H1 (cell line): ENCODE data around the gene CNFN. TPM values are rescaled to one million over a fixed set of nuclear protein-coding genes. Genes with fewer than 3 reads are reported as not detected.

ENCODE experiments used
- CTCF ChIA-PET: fragments of 300-600 bp; sonication (Branson Sonifier 250); formaldehyde crosslinking; loops from one replicate; lab custom pipeline; 2021; ENCODE audit not compliant: partially characterized antibody; lab: Charles Lee
- POLR2A ChIA-PET: fragments of 300-600 bp; sonication (Branson Sonifier 250); formaldehyde crosslinking; loops from one replicate; lab custom pipeline; 2021; ENCODE audit warnings: inconsistent platforms; ENCODE audit not compliant: partially characterized antibody; lab: Charles Lee
- DNase-seq, 2 experiments: peaks; one replicate each; pipeline versions ENCODE4 v3.0.0 to v3.0.0-alpha.2; 2010 to 2022; ENCODE audit warnings: low spot score in 2 of 2, low read depth in 1 of 2, mixed read lengths in 1 of 2
- FAIRE-seq: peaks from 2 replicates; lab custom pipeline; 2011; peaks lifted over from hg19 to GRCh38; lab: Jason Lieb, UNC
- H2AFZ ChIP-seq: 2 replicates; pipeline ENCODE4 v1.8.1; 2012; ENCODE audit warnings: low read length, inconsistent platforms
- H2AK5ac ChIP-seq: 2 replicates; pipeline ENCODE4 v1.6.1; 2013; ENCODE audit warnings: low read depth, low read length
- H2BK120ac ChIP-seq: replicated peaks from 2 replicates; pipeline ENCODE3; 2013; ENCODE audit warnings: low read depth, low read length, inconsistent platforms
- H2BK12ac ChIP-seq: 2 replicates; pipeline ENCODE4 v1.6.1; 2013; ENCODE audit warnings: low read depth, low read length
- H2BK15ac ChIP-seq: 2 replicates; pipeline ENCODE4 v1.6.1; 2013; ENCODE audit warnings: low read length
- H2BK20ac ChIP-seq: 2 replicates; pipeline ENCODE4 v1.6.1; 2013; ENCODE audit warnings: low read length
- H2BK5ac ChIP-seq: 2 replicates; pipeline ENCODE4 v1.6.1; 2013; ENCODE audit warnings: low read depth, low read length
- H3K14ac ChIP-seq: 2 replicates; pipeline ENCODE4 v1.6.1; 2013; ENCODE audit warnings: inconsistent platforms; ENCODE audit not compliant: insufficient read length
- H3K18ac ChIP-seq: 2 replicates; pipeline ENCODE4 v1.6.1; 2013; ENCODE audit warnings: low read length; ENCODE audit errors: extremely low read depth
- H3K23ac ChIP-seq: 2 replicates; pipeline ENCODE4 v1.6.1; 2013; ENCODE audit warnings: inconsistent platforms; ENCODE audit not compliant: insufficient read length
- H3K23me2 ChIP-seq: 2 replicates; pipeline ENCODE4 v1.6.1; 2013; ENCODE audit warnings: low read depth, low read length
- H3K27ac ChIP-seq: 2 replicates; pipeline ENCODE4 v1.6.1; 2011; ENCODE audit warnings: low read depth, low read length, inconsistent platforms
- H3K27me3 ChIP-seq, 4 experiments: replicated peaks in 1 of 4; 1 replicate in 1 of 4; 2 replicates in 3 of 4; pipeline versions ENCODE4 v1.6.1 to v1.8.1; 2011 to 2013; ENCODE audit warnings: low read length in 3 of 4, mild to moderate bottlenecking in 3 of 4, inconsistent platforms in 2 of 4, mixed read lengths in 2 of 4, moderate library complexity in 1 of 4; ENCODE audit not compliant: control insufficient read depth in 3 of 4, insufficient read depth in 3 of 4; ENCODE audit errors: extremely low read depth in 1 of 4
- H3K36me3 ChIP-seq, 4 experiments: 2 replicates each; pipeline versions ENCODE4 v1.6.1 to v1.8.1; 2011 to 2013; ENCODE audit warnings: mild to moderate bottlenecking in 4 of 4, low read length in 3 of 4, moderate library complexity in 2 of 4, control low read depth in 1 of 4, inconsistent platforms in 1 of 4; ENCODE audit not compliant: insufficient read depth in 4 of 4, control insufficient read depth in 2 of 4
- H3K4ac ChIP-seq: replicated peaks from 2 replicates; pipeline ENCODE3; 2013; ENCODE audit warnings: low read length, low read depth, mixed read lengths, inconsistent platforms; ENCODE audit not compliant: insufficient read length
- H3K4me1 ChIP-seq, 4 experiments: replicated peaks in 1 of 4; 1 replicate in 1 of 4; 2 replicates in 3 of 4; pipeline versions ENCODE4 v1.6.1 to v1.8.1; 2011 to 2013; ENCODE audit warnings: low read length in 3 of 4, inconsistent platforms in 2 of 4, mixed read lengths in 1 of 4; ENCODE audit not compliant: insufficient read depth in 4 of 4, control insufficient read depth in 3 of 4
- H3K4me2 ChIP-seq, 2 experiments: 2 replicates each; pipeline versions ENCODE4 v1.6.1 to v1.8.1; 2011 to 2013; ENCODE audit warnings: low read depth in 2 of 2, low read length in 2 of 2, control low read depth in 1 of 2, inconsistent platforms in 1 of 2, mild to moderate bottlenecking in 1 of 2; ENCODE audit not compliant: insufficient read depth in 1 of 2
- H3K4me3 ChIP-seq, 4 experiments: fragments of 200-600, 300-600 bp in 1 of 4; sonication (generic), shearing (Covaris generic), sonication (Bioruptor Twin) in 1 of 4; 2 replicates each; pipeline versions ENCODE4 v1.5.1 to v1.8.1; 2011 to 2016; ENCODE audit warnings: low read length in 4 of 4, low read depth in 3 of 4, control low read depth in 2 of 4, inconsistent platforms in 2 of 4, mild to moderate bottlenecking in 2 of 4, mixed read lengths in 1 of 4, moderate library complexity in 1 of 4; ENCODE audit not compliant: insufficient read depth in 2 of 4; ENCODE audit errors: extremely low read depth in 1 of 4
- H3K56ac ChIP-seq: replicated peaks from 2 replicates; pipeline ENCODE3; 2013; ENCODE audit warnings: low read depth, mild to moderate bottlenecking, mixed read lengths, low read length, inconsistent platforms; ENCODE audit not compliant: insufficient read length
- H3K79me1 ChIP-seq: 2 replicates; pipeline ENCODE4 v1.6.1; 2013; ENCODE audit warnings: low read depth, low read length, control low read depth
- H3K79me2 ChIP-seq, 2 experiments: 2 replicates each; pipeline versions ENCODE4 v1.6.1 to v1.8.1; 2012 to 2013; ENCODE audit warnings: low read length in 2 of 2, mild to moderate bottlenecking in 2 of 2, inconsistent platforms in 1 of 2; ENCODE audit not compliant: insufficient read depth in 2 of 2, control insufficient read depth in 1 of 2
- H3K9ac ChIP-seq, 4 experiments: replicated peaks in 1 of 4; 1 replicate in 1 of 4; 2 replicates in 3 of 4; pipeline versions ENCODE4 v1.6.1 to v1.8.1; 2011 to 2013; ENCODE audit warnings: low read depth in 3 of 4, low read length in 3 of 4, control low read depth in 2 of 4, mild to moderate bottlenecking in 2 of 4, moderate library complexity in 2 of 4, inconsistent platforms in 1 of 4; ENCODE audit errors: extremely low read depth in 1 of 4
- H3K9me3 ChIP-seq, 2 experiments: 2 replicates each; pipeline versions ENCODE4 v1.6.1 to v1.8.1; 2012 to 2013; ENCODE audit warnings: mild to moderate bottlenecking in 2 of 2, moderate library complexity in 2 of 2, control low read depth in 1 of 2, inconsistent platforms in 1 of 2, low read depth in 1 of 2, low read length in 1 of 2, mixed read lengths in 1 of 2; ENCODE audit not compliant: insufficient read depth in 2 of 2
- H4K20me1 ChIP-seq, 2 experiments: replicated peaks in 1 of 2; 2 replicates each; pipeline versions ENCODE3 to v1.8.1; 2011 to 2013; ENCODE audit warnings: inconsistent platforms in 2 of 2, low read length in 2 of 2, mild to moderate bottlenecking in 1 of 2; ENCODE audit not compliant: insufficient read depth in 2 of 2, control insufficient read depth in 1 of 2
- H4K5ac ChIP-seq: 2 replicates; pipeline ENCODE4 v1.6.1; 2013; ENCODE audit warnings: low read length, low read depth, mixed read lengths, inconsistent platforms; ENCODE audit not compliant: insufficient read length
- H4K8ac ChIP-seq: 2 replicates; pipeline ENCODE4 v1.8.0; 2013; ENCODE audit warnings: mild to moderate bottlenecking, moderate library complexity, low read length, inconsistent platforms; ENCODE audit not compliant: insufficient read depth; ENCODE audit errors: extremely low read depth
- H4K91ac ChIP-seq: replicated peaks from 2 replicates; pipeline ENCODE3; 2013; ENCODE audit warnings: low read length, mixed read lengths, inconsistent platforms; ENCODE audit not compliant: insufficient read length
- ASH2L ChIP-seq: fragments of 200-600, 300-600 bp; sonication (generic); IDR thresholded peaks from one replicate; pipeline ENCODE4 v1.7.1; 2017; ENCODE audit warnings: low read length
- CBX5 ChIP-seq: fragments of 300-800, 300-1000 bp; sonication (generic); IDR thresholded peaks from 2 replicates; pipeline ENCODE4 v1.7.1; 2016; ENCODE audit warnings: antibody characterized with exemption, low read length, low read depth
- EGR1 ChIP-seq: IDR thresholded peaks from 2 replicates; pipeline ENCODE4 v1.6.1; 2011; ENCODE audit warnings: low read depth, low read length, borderline replicate concordance
- EZH2 ChIP-seq: fragments of 200-600 bp; sonication (generic); IDR thresholded peaks from 2 replicates; pipeline ENCODE4 v1.7.1; 2012; ENCODE audit warnings: low read depth, mild to moderate bottlenecking, moderate library complexity, low read length, inconsistent platforms; ENCODE audit not compliant: severe bottlenecking
- GTF2F1 ChIP-seq: IDR thresholded peaks from 2 replicates; pipeline ENCODE4 v1.6.1; 2012; ENCODE audit warnings: low read depth, low read length, improper control_type of control experiment, borderline replicate concordance
- JUN ChIP-seq: IDR thresholded peaks from 2 replicates; pipeline ENCODE4 v1.6.1; 2011; ENCODE audit warnings: low read depth, mild to moderate bottlenecking, improper control_type of control experiment, low read length
- POU5F1 ChIP-seq: IDR thresholded peaks from 2 replicates; pipeline ENCODE4 v1.6.1; 2011; ENCODE audit warnings: low read depth, mild to moderate bottlenecking, low read length, moderate library complexity
- RNF2 ChIP-seq: fragments of 200-900, 300-1000 bp; sonication (generic); IDR thresholded peaks from 2 replicates; pipeline ENCODE4 v1.7.1; 2016; ENCODE audit warnings: borderline replicate concordance, low read depth, mild to moderate bottlenecking, antibody characterized with exemption, low read length; ENCODE audit not compliant: poor library complexity, severe bottlenecking; ENCODE audit errors: missing control alignments
- RXRA ChIP-seq: IDR thresholded peaks from 2 replicates; pipeline ENCODE4 v1.6.1; 2011; ENCODE audit warnings: low read depth, mild to moderate bottlenecking, low read length, moderate library complexity; ENCODE audit not compliant: insufficient read depth
- SP4 ChIP-seq: IDR thresholded peaks from 2 replicates; pipeline ENCODE4 v1.6.1; 2012; ENCODE audit warnings: low read length, inconsistent platforms
- TEAD4 ChIP-seq: IDR thresholded peaks from 2 replicates; pipeline ENCODE4 v1.6.1; 2012; ENCODE audit warnings: low read depth, low read length, inconsistent platforms, mixed read lengths
- WGBS, 2 experiments: shearing (Covaris generic) in 1 of 2; methylation state at CpG; one replicate each; pipeline versions ENCODE4 v1.1.6 to v1.1.7; 2013 to 2015; ENCODE audit warnings: low lambda C conversion rate in 2 of 2, mixed read lengths in 2 of 2, inconsistent platforms in 1 of 2, low coverage in 1 of 2, missing lambda C conversion rate in 1 of 2; ENCODE audit not compliant: insufficient replicate concordance in 2 of 2, insufficient coverage in 1 of 2, insufficient read length in 1 of 2; ENCODE audit errors: extremely low coverage in 1 of 2, missing lambda C conversion rate in 1 of 2; 5-methylcytosine and 5-hydroxymethylcytosine counted together
- polyA plus RNA-seq, 7 experiments: library from polyadenylated mRNA; depleted of rRNA in 3 of 7; stranded (reverse) in 5 of 7; unstranded in 2 of 7; fragments of >200 nt in 5 of 7; fragments of 200-250 nt in 2 of 7; gene quantifications; 1 replicate in 5 of 7; 2 replicates in 1 of 7; 4 replicates in 1 of 7; pipeline versions ENCODE4 v1.2.1 to v1.2.3, GENCODE V29; 2011 to 2013; ENCODE audit warnings: missing spikeins in 2 of 7, mixed read lengths in 2 of 7
- total RNA-seq: library from RNA; stranded (reverse); fragmentation: NEBNext Ultra II Directional; extraction: Animal tissue kit (Norgen Biotek cat#: 25700); gene quantifications from 2 replicates; pipeline ENCODE4 v1.2.1, GENCODE V29; 2021
- TF ChIP-seq, protein P1 (sequence below): IDR thresholded peaks from 2 replicates; pipeline ENCODE4 v1.6.1; 2012; ENCODE audit warnings: inconsistent platforms

Gene CNFN
- total and polyA plus RNA-seq, 2 of the 8 experiments (the other 6 are each of a cell fraction or from before 2014, with no cell fraction given): 8.9 to 31.5 TPM

DNA sequence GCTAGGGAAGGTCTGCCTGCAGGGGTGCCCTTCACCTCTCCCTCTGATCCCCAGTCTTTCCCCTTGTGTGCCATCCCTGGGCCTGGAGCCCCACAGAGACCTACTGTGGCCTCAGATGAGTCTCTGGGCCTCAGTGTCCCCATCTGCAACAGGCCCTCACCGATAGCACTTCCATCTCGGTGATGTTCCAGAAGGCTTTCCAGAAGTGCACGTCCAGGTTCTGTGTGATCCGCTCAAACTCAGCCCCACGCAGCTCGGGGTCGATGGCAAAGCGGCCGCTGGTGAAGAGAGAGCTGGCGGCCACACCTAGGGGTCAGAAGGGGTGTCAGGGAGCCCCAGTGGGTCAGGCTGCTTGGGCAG lies 17.7 kb upstream of the CNFN start:
- no peaks in the 10 kb centered on the region for H3K79me2 ChIP-seq
- ChIA-PET CTCF (interaction anchor here (1.6 to 6.6 kb wide), 2 partner anchors 13 to 16 kb away, joined by 5 to 38 read pairs; no protein-coding TSS in a partner anchor), POLR2A (interaction anchor here (1.3 kb wide), 1 partner anchor 14 kb away, joined by 5 read pairs; no protein-coding TSS in a partner anchor)
- no peak overlapping the region for H3K4ac ChIP-seq
- WGBS, 2 experiments: 96% methylated on average over 10 of the region's 10 CpGs; no CpG with 5 or more reads in 1 of the 2 experiments
- H4K20me1 ChIP-seq: peaks cover 19 to 35% of the 10 kb centered on the region in 2 experiments
- H3K4me1 ChIP-seq: peaks cover 0 to 6% (median 4%) of the 10 kb centered on the region in 4 experiments; a peak in 6 of 7 replicates
- no peak overlapping the region for H4K91ac ChIP-seq
- H3K9ac ChIP-seq: no peak overlapping the region
- H3K14ac ChIP-seq: no peak overlapping the region
- no peak overlapping the region for H4K5ac ChIP-seq
- no peak overlapping the region for H2AFZ ChIP-seq
- H3K27ac ChIP-seq: no peak overlapping the region
- no peak overlapping the region for H2BK5ac ChIP-seq
- H4K8ac ChIP-seq: no peak overlapping the region
- DNase-seq: no peak
- H3K79me1 ChIP-seq: peaks cover 3% of the 10 kb centered on the region; the same call in 1 of the 2 replicates
- H3K23me2 ChIP-seq: peaks cover under 1% of the 10 kb centered on the region; the same call in 1 of the 2 replicates
- H3K27me3 ChIP-seq: peaks cover 0 to 19% (median 15%) of the 10 kb centered on the region in 4 experiments; a peak in 5 of 7 replicates
- H3K18ac ChIP-seq: no peak overlapping the region
- H2BK15ac ChIP-seq: no peak overlapping the region
- no peak overlapping the region for H2BK12ac ChIP-seq
- no peak overlapping the region for H2BK120ac ChIP-seq
- H3K4me2 ChIP-seq: no peak overlapping the region
- no peak overlapping the region for H3K56ac ChIP-seq
- no peaks in the 10 kb centered on the region; a peak in 3 of 8 replicates for H3K36me3 ChIP-seq
- no peaks in the 10 kb centered on the region for H3K9me3 ChIP-seq
- no peak for FAIRE-seq
- H2BK20ac ChIP-seq: no peak overlapping the region
- H2AK5ac ChIP-seq: no peak overlapping the region
- H3K23ac ChIP-seq: no peak overlapping the region
- no peak overlapping the region for H3K4me3 ChIP-seq
- no peak for TF ChIP-seq JUN
- no peak for TF ChIP-seq POU5F1
- TF ChIP-seq ASH2L: no peak
- TF ChIP-seq RXRA: no peak
- TF ChIP-seq RNF2: no peak
- no peak for TF ChIP-seq EGR1
- no peak for TF ChIP-seq EZH2
- no peak for TF ChIP-seq CBX5
- TF ChIP-seq, protein P1, sequence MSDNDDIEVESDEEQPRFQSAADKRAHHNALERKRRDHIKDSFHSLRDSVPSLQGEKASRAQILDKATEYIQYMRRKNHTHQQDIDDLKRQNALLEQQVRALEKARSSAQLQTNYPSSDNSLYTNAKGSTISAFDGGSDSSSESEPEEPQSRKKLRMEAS: no peak
- TF ChIP-seq TEAD4: no peak
- TF ChIP-seq GTF2F1: no peak
- no peak for TF ChIP-seq SP4
